H1 (cell line): ENCODE results near the gene SCN3B. TPM values are rescaled to one million over a fixed set of nuclear protein-coding genes. Genes with fewer than 3 reads are reported as not detected.

Source experiments
- CTCF ChIA-PET: fragments of 300-600 bp; sonication (Branson Sonifier 250); formaldehyde crosslinking; loops from one replicate; lab custom pipeline; 2021; ENCODE audit not compliant: partially characterized antibody; lab: Charles Lee
- POLR2A ChIA-PET: fragments of 300-600 bp; sonication (Branson Sonifier 250); formaldehyde crosslinking; loops from one replicate; lab custom pipeline; 2021; ENCODE audit warnings: inconsistent platforms; ENCODE audit not compliant: partially characterized antibody; lab: Charles Lee
- DNase-seq, 2 experiments: peaks; one replicate each; pipeline versions ENCODE4 v3.0.0 to v3.0.0-alpha.2; 2010 to 2022; ENCODE audit warnings: low spot score in 2 of 2, low read depth in 1 of 2, mixed read lengths in 1 of 2
- FAIRE-seq: peaks from 2 replicates; lab custom pipeline; 2011; peaks lifted over from hg19 to GRCh38; lab: Jason Lieb, UNC
- H2AFZ ChIP-seq: 2 replicates; pipeline ENCODE4 v1.8.1; 2012; ENCODE audit warnings: low read length, inconsistent platforms
- H2AK5ac ChIP-seq: 2 replicates; pipeline ENCODE4 v1.6.1; 2013; ENCODE audit warnings: low read depth, low read length
- H2BK120ac ChIP-seq: replicated peaks from 2 replicates; pipeline ENCODE3; 2013; ENCODE audit warnings: low read depth, low read length, inconsistent platforms
- H2BK12ac ChIP-seq: 2 replicates; pipeline ENCODE4 v1.6.1; 2013; ENCODE audit warnings: low read depth, low read length
- H2BK15ac ChIP-seq: 2 replicates; pipeline ENCODE4 v1.6.1; 2013; ENCODE audit warnings: low read length
- H2BK20ac ChIP-seq: 2 replicates; pipeline ENCODE4 v1.6.1; 2013; ENCODE audit warnings: low read length
- H2BK5ac ChIP-seq: 2 replicates; pipeline ENCODE4 v1.6.1; 2013; ENCODE audit warnings: low read depth, low read length
- H3K14ac ChIP-seq: 2 replicates; pipeline ENCODE4 v1.6.1; 2013; ENCODE audit warnings: inconsistent platforms; ENCODE audit not compliant: insufficient read length
- H3K18ac ChIP-seq: 2 replicates; pipeline ENCODE4 v1.6.1; 2013; ENCODE audit warnings: low read length; ENCODE audit errors: extremely low read depth
- H3K23ac ChIP-seq: 2 replicates; pipeline ENCODE4 v1.6.1; 2013; ENCODE audit warnings: inconsistent platforms; ENCODE audit not compliant: insufficient read length
- H3K23me2 ChIP-seq: 2 replicates; pipeline ENCODE4 v1.6.1; 2013; ENCODE audit warnings: low read depth, low read length
- H3K27ac ChIP-seq: 2 replicates; pipeline ENCODE4 v1.6.1; 2011; ENCODE audit warnings: low read depth, low read length, inconsistent platforms
- H3K27me3 ChIP-seq, 4 experiments: replicated peaks in 1 of 4; 1 replicate in 1 of 4; 2 replicates in 3 of 4; pipeline versions ENCODE4 v1.6.1 to v1.8.1; 2011 to 2013; ENCODE audit warnings: low read length in 3 of 4, mild to moderate bottlenecking in 3 of 4, inconsistent platforms in 2 of 4, mixed read lengths in 2 of 4, moderate library complexity in 1 of 4; ENCODE audit not compliant: control insufficient read depth in 3 of 4, insufficient read depth in 3 of 4; ENCODE audit errors: extremely low read depth in 1 of 4
- H3K36me3 ChIP-seq, 4 experiments: 2 replicates each; pipeline versions ENCODE4 v1.6.1 to v1.8.1; 2011 to 2013; ENCODE audit warnings: mild to moderate bottlenecking in 4 of 4, low read length in 3 of 4, moderate library complexity in 2 of 4, control low read depth in 1 of 4, inconsistent platforms in 1 of 4; ENCODE audit not compliant: insufficient read depth in 4 of 4, control insufficient read depth in 2 of 4
- H3K4ac ChIP-seq: replicated peaks from 2 replicates; pipeline ENCODE3; 2013; ENCODE audit warnings: low read length, low read depth, mixed read lengths, inconsistent platforms; ENCODE audit not compliant: insufficient read length
- H3K4me1 ChIP-seq, 4 experiments: replicated peaks in 1 of 4; 1 replicate in 1 of 4; 2 replicates in 3 of 4; pipeline versions ENCODE4 v1.6.1 to v1.8.1; 2011 to 2013; ENCODE audit warnings: low read length in 3 of 4, inconsistent platforms in 2 of 4, mixed read lengths in 1 of 4; ENCODE audit not compliant: insufficient read depth in 4 of 4, control insufficient read depth in 3 of 4
- H3K4me2 ChIP-seq, 2 experiments: 2 replicates each; pipeline versions ENCODE4 v1.6.1 to v1.8.1; 2011 to 2013; ENCODE audit warnings: low read depth in 2 of 2, low read length in 2 of 2, control low read depth in 1 of 2, inconsistent platforms in 1 of 2, mild to moderate bottlenecking in 1 of 2; ENCODE audit not compliant: insufficient read depth in 1 of 2
- H3K4me3 ChIP-seq, 4 experiments: fragments of 200-600, 300-600 bp in 1 of 4; sonication (generic), shearing (Covaris generic), sonication (Bioruptor Twin) in 1 of 4; 2 replicates each; pipeline versions ENCODE4 v1.5.1 to v1.8.1; 2011 to 2016; ENCODE audit warnings: low read length in 4 of 4, low read depth in 3 of 4, control low read depth in 2 of 4, inconsistent platforms in 2 of 4, mild to moderate bottlenecking in 2 of 4, mixed read lengths in 1 of 4, moderate library complexity in 1 of 4; ENCODE audit not compliant: insufficient read depth in 2 of 4; ENCODE audit errors: extremely low read depth in 1 of 4
- H3K56ac ChIP-seq: replicated peaks from 2 replicates; pipeline ENCODE3; 2013; ENCODE audit warnings: low read depth, mild to moderate bottlenecking, mixed read lengths, low read length, inconsistent platforms; ENCODE audit not compliant: insufficient read length
- H3K79me1 ChIP-seq: 2 replicates; pipeline ENCODE4 v1.6.1; 2013; ENCODE audit warnings: low read depth, low read length, control low read depth
- H3K79me2 ChIP-seq, 2 experiments: 2 replicates each; pipeline versions ENCODE4 v1.6.1 to v1.8.1; 2012 to 2013; ENCODE audit warnings: low read length in 2 of 2, mild to moderate bottlenecking in 2 of 2, inconsistent platforms in 1 of 2; ENCODE audit not compliant: insufficient read depth in 2 of 2, control insufficient read depth in 1 of 2
- H3K9ac ChIP-seq, 4 experiments: replicated peaks in 1 of 4; 1 replicate in 1 of 4; 2 replicates in 3 of 4; pipeline versions ENCODE4 v1.6.1 to v1.8.1; 2011 to 2013; ENCODE audit warnings: low read depth in 3 of 4, low read length in 3 of 4, control low read depth in 2 of 4, mild to moderate bottlenecking in 2 of 4, moderate library complexity in 2 of 4, inconsistent platforms in 1 of 4; ENCODE audit errors: extremely low read depth in 1 of 4
- H3K9me3 ChIP-seq, 2 experiments: 2 replicates each; pipeline versions ENCODE4 v1.6.1 to v1.8.1; 2012 to 2013; ENCODE audit warnings: mild to moderate bottlenecking in 2 of 2, moderate library complexity in 2 of 2, control low read depth in 1 of 2, inconsistent platforms in 1 of 2, low read depth in 1 of 2, low read length in 1 of 2, mixed read lengths in 1 of 2; ENCODE audit not compliant: insufficient read depth in 2 of 2
- H4K20me1 ChIP-seq, 2 experiments: replicated peaks in 1 of 2; 2 replicates each; pipeline versions ENCODE3 to v1.8.1; 2011 to 2013; ENCODE audit warnings: inconsistent platforms in 2 of 2, low read length in 2 of 2, mild to moderate bottlenecking in 1 of 2; ENCODE audit not compliant: insufficient read depth in 2 of 2, control insufficient read depth in 1 of 2
- H4K5ac ChIP-seq: 2 replicates; pipeline ENCODE4 v1.6.1; 2013; ENCODE audit warnings: low read length, low read depth, mixed read lengths, inconsistent platforms; ENCODE audit not compliant: insufficient read length
- H4K8ac ChIP-seq: 2 replicates; pipeline ENCODE4 v1.8.0; 2013; ENCODE audit warnings: mild to moderate bottlenecking, moderate library complexity, low read length, inconsistent platforms; ENCODE audit not compliant: insufficient read depth; ENCODE audit errors: extremely low read depth
- H4K91ac ChIP-seq: replicated peaks from 2 replicates; pipeline ENCODE3; 2013; ENCODE audit warnings: low read length, mixed read lengths, inconsistent platforms; ENCODE audit not compliant: insufficient read length
- ASH2L ChIP-seq: fragments of 200-600, 300-600 bp; sonication (generic); IDR thresholded peaks from one replicate; pipeline ENCODE4 v1.7.1; 2017; ENCODE audit warnings: low read length
- CBX5 ChIP-seq: fragments of 300-800, 300-1000 bp; sonication (generic); IDR thresholded peaks from 2 replicates; pipeline ENCODE4 v1.7.1; 2016; ENCODE audit warnings: antibody characterized with exemption, low read length, low read depth
- GABPA ChIP-seq: IDR thresholded peaks from 2 replicates; pipeline ENCODE4 v1.6.1; 2011; ENCODE audit warnings: mild to moderate bottlenecking, low read length, moderate library complexity, borderline replicate concordance; ENCODE audit not compliant: insufficient read depth
- JUN ChIP-seq: IDR thresholded peaks from 2 replicates; pipeline ENCODE4 v1.6.1; 2011; ENCODE audit warnings: low read depth, mild to moderate bottlenecking, improper control_type of control experiment, low read length
- NRF1 ChIP-seq: IDR thresholded peaks from 2 replicates; pipeline ENCODE4 v1.6.1; 2011; ENCODE audit warnings: mild to moderate bottlenecking, low read depth, low read length, improper control_type of control experiment
- POLR2A ChIP-seq, 2 experiments: IDR thresholded peaks; 1 replicate in 1 of 2; 2 replicates in 1 of 2; pipeline ENCODE4 v1.6.1; 2011; ENCODE audit warnings: low read depth in 2 of 2, low read length in 2 of 2, mild to moderate bottlenecking in 2 of 2; ENCODE audit errors: control extremely low read depth in 1 of 2
- POU5F1 ChIP-seq: IDR thresholded peaks from 2 replicates; pipeline ENCODE4 v1.6.1; 2011; ENCODE audit warnings: low read depth, mild to moderate bottlenecking, low read length, moderate library complexity
- RAD21 ChIP-seq, 2 experiments: IDR thresholded peaks in 1 of 2; conservative IDR thresholded peaks in 1 of 2; 2 replicates each; pipeline ENCODE4 v1.6.1; 2011; ENCODE audit warnings: low read depth in 2 of 2, low read length in 2 of 2, improper control_type of control experiment in 1 of 2, inconsistent platforms in 1 of 2, mild to moderate bottlenecking in 1 of 2, moderate library complexity in 1 of 2
- SUZ12 ChIP-seq: fragments of 200-600 bp; sonication (generic); IDR thresholded peaks from 2 replicates; pipeline ENCODE4 v1.6.1; 2012; ENCODE audit warnings: mild to moderate bottlenecking, inconsistent platforms, low read length, moderate library complexity, mixed read lengths
- TAF1 ChIP-seq: IDR thresholded peaks from 2 replicates; pipeline ENCODE4 v1.6.1; 2011; ENCODE audit warnings: mild to moderate bottlenecking, low read depth, low read length
- TAF7 ChIP-seq: optimal IDR thresholded peaks from 2 replicates; pipeline ENCODE3; 2011; ENCODE audit warnings: low read depth, mild to moderate bottlenecking, inconsistent platforms, low read length, moderate library complexity, borderline replicate concordance
- TCF12 ChIP-seq: IDR thresholded peaks from 2 replicates; pipeline ENCODE4 v1.6.1; 2011; ENCODE audit warnings: low read depth, mild to moderate bottlenecking, low read length
- TEAD4 ChIP-seq: IDR thresholded peaks from 2 replicates; pipeline ENCODE4 v1.6.1; 2012; ENCODE audit warnings: low read depth, low read length, inconsistent platforms, mixed read lengths
- YY1 ChIP-seq: IDR thresholded peaks from 2 replicates; pipeline ENCODE4 v1.6.1; 2011; ENCODE audit warnings: low read depth, mild to moderate bottlenecking, low read length
- ZNF274 ChIP-seq: IDR thresholded peaks from 2 replicates; pipeline ENCODE4 v1.7.0; 2012; ENCODE audit warnings: low read length, borderline replicate concordance; ENCODE audit errors: extremely low read depth
- WGBS, 2 experiments: shearing (Covaris generic) in 1 of 2; methylation state at CpG; one replicate each; pipeline versions ENCODE4 v1.1.6 to v1.1.7; 2013 to 2015; ENCODE audit warnings: low lambda C conversion rate in 2 of 2, mixed read lengths in 2 of 2, inconsistent platforms in 1 of 2, low coverage in 1 of 2, missing lambda C conversion rate in 1 of 2; ENCODE audit not compliant: insufficient replicate concordance in 2 of 2, insufficient coverage in 1 of 2, insufficient read length in 1 of 2; ENCODE audit errors: extremely low coverage in 1 of 2, missing lambda C conversion rate in 1 of 2; 5-methylcytosine and 5-hydroxymethylcytosine counted together
- polyA plus RNA-seq, 7 experiments: library from polyadenylated mRNA; depleted of rRNA in 3 of 7; stranded (reverse) in 5 of 7; unstranded in 2 of 7; fragments of >200 nt in 5 of 7; fragments of 200-250 nt in 2 of 7; gene quantifications; 1 replicate in 5 of 7; 2 replicates in 1 of 7; 4 replicates in 1 of 7; pipeline versions ENCODE4 v1.2.1 to v1.2.3, GENCODE V29; 2011 to 2013; ENCODE audit warnings: missing spikeins in 2 of 7, mixed read lengths in 2 of 7
- total RNA-seq: library from RNA; stranded (reverse); fragmentation: NEBNext Ultra II Directional; extraction: Animal tissue kit (Norgen Biotek cat#: 25700); gene quantifications from 2 replicates; pipeline ENCODE4 v1.2.1, GENCODE V29; 2021

Gene SCN3B
- total and polyA plus RNA-seq, 2 of the 8 experiments (the other 6 are each of a cell fraction or from before 2014, with no cell fraction given) = 0.67 to 1.1 TPM

GRCh38 chr11:123586568-123586967 is 67.9 kb downstream of the SCN3B start:
- Histone ChIP-seq H3K9ac (no peak overlapping the region), H3K36me3 (no peaks in the 10 kb centered on the region; a peak in 2 of 8 replicates), H3K27me3 (no peaks in the 10 kb centered on the region), H2BK12ac (no peak overlapping the region), H4K91ac (no peak overlapping the region), H3K18ac (no peak overlapping the region), H3K23ac (no peak overlapping the region), H3K79me2 (no peaks in the 10 kb centered on the region), H2BK20ac (no peak overlapping the region), H4K5ac (no peak overlapping the region), H3K4ac (no peak overlapping the region), H3K9me3 (no peaks in the 10 kb centered on the region), H3K4me2 (no peak overlapping the region), H2AFZ (no peak overlapping the region), H3K27ac (no peak overlapping the region), H2AK5ac (no peak overlapping the region), H4K20me1 (peaks cover 0 to 7% of the 10 kb centered on the region in 2 experiments), H3K4me3 (no peak overlapping the region), H2BK15ac (no peak overlapping the region), H3K4me1 (peaks cover 0 to 2% (median under 1%) of the 10 kb centered on the region in 4 experiments; a peak in 2 of 7 replicates), H2BK120ac (no peak overlapping the region), H3K79me1 (peaks cover 5% of the 10 kb centered on the region), H2BK5ac (no peak overlapping the region), H3K56ac (no peak overlapping the region), H3K14ac (no peak overlapping the region), H4K8ac (no peak overlapping the region), H3K23me2 (peaks cover 4% of the 10 kb centered on the region; the same call in 1 of the 2 replicates)
- FAIRE-seq (no peak), DNase-seq (no peak)
- ChIA-PET POLR2A (interaction anchor here (0.6 kb wide), 1 partner anchor 391 kb away, joined by 3 read pairs; the partner anchor contains the start of gene CLMP), CTCF (interaction anchor here (0.8 to 2.7 kb wide), 8 partner anchors 8 to 124 kb away, joined by 4 to 13 read pairs (median 6); no protein-coding TSS in a partner anchor)
- 92% methylated on average over 8 of the region's 8 CpGs; no CpG with 5 or more reads in 1 of the 2 experiments for WGBS, 2 experiments
- TF ChIP-seq ASH2L = no peak
- no peak for TF ChIP-seq SUZ12
- no peak for TF ChIP-seq ZNF274
- no peak for TF ChIP-seq TCF12
- no peak for TF ChIP-seq RAD21 (IDR thresholded peaks at IDR 0.05 in 1 of 2, conservative IDR thresholded peaks at IDR 0.05 in 1 of 2; ENCODE audit: low read depth in 2 of 2, low read length in 2 of 2)
- no peak for TF ChIP-seq POLR2A (IDR thresholded peaks at IDR 0.05; ENCODE audit: control extremely low read depth in 1 of 2, low read depth in 2 of 2, low read length in 2 of 2)
- no peak for TF ChIP-seq TEAD4
- TF ChIP-seq POU5F1 = no peak
- no peak for TF ChIP-seq TAF7
- no peak for TF ChIP-seq NRF1
- no peak for TF ChIP-seq YY1
- TF ChIP-seq TAF1 = no peak
- no peak for TF ChIP-seq JUN
- no peak for TF ChIP-seq GABPA
- TF ChIP-seq CBX5 = no peak
